Testis (tissue), 2 donors: ENCODE data around the gene HOXA6.

Source experiments
- POLR2A ChIP-seq: fragments of 450-650 bp; IDR thresholded peaks from one replicate; pipeline ENCODE4 v1.6.1; 2017; ENCODE audit warnings: antibody characterized with exemption, mild to moderate bottlenecking, moderate library complexity
- TF ChIP-seq, protein P1 (sequence below), 3 experiments: fragments of 450-650 bp in 2 of 3; fragments of 200-600 bp in 1 of 3; sonication (generic) in 1 of 3; IDR thresholded peaks; one replicate each; pipeline ENCODE4 v1.5.1; 2016 to 2019; ENCODE audit warnings: antibody characterized with exemption in 3 of 3, mild to moderate bottlenecking in 2 of 3, moderate library complexity in 1 of 3

DNA sequence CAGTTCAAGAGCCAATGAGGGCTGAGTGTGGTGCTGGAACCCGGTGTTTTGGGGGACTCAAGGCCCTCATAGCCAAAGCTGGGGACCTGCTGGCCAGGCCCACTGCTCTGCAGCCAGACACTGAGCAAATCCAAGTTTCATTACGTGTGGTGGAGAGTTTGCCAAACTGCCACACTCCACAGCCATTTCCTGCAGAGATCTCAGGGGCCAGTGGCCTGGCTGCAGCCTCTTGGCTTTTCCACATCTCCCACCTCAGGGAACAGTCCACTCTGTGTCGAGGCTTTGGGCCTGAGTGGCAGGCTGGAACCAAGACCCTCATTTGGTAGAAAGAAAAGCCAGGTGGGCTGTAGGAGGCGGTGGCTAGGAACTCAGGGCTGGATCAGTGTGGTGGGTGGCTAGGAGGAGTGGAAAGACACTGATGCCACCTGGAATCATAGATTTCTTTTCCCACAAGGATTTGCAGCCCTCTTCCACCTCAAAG lies 34.3 kb upstream of the HOXA6 start:
- no peak for TF ChIP-seq POLR2A
- TF ChIP-seq, protein P1, sequence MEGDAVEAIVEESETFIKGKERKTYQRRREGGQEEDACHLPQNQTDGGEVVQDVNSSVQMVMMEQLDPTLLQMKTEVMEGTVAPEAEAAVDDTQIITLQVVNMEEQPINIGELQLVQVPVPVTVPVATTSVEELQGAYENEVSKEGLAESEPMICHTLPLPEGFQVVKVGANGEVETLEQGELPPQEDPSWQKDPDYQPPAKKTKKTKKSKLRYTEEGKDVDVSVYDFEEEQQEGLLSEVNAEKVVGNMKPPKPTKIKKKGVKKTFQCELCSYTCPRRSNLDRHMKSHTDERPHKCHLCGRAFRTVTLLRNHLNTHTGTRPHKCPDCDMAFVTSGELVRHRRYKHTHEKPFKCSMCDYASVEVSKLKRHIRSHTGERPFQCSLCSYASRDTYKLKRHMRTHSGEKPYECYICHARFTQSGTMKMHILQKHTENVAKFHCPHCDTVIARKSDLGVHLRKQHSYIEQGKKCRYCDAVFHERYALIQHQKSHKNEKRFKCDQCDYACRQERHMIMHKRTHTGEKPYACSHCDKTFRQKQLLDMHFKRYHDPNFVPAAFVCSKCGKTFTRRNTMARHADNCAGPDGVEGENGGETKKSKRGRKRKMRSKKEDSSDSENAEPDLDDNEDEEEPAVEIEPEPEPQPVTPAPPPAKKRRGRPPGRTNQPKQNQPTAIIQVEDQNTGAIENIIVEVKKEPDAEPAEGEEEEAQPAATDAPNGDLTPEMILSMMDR (IDR thresholded peaks at IDR 0.05) = no peak
